Epidermal melanocyte (primary cell): ENCODE measurements around the gene NUDT2.
"Not testable (repeated sequence)": the region's sequence is repeated elsewhere in the genome, so short reads cannot be mapped to it uniquely, and the experiment has no call there.

ENCODE experiments used
- DNase-seq: peaks from one replicate; pipeline ENCODE4 v3.0.0; 2011; ENCODE audit warnings: low spot score; ENCODE audit not compliant: insufficient read length

Gene NUDT2

GRCh38 chr9:34334916-34335315 is 5.5 kb downstream of the NUDT2 start:
- no peak for DNase-seq

- no peak for DNase-seq
These were observed 6.0 kb downstream of the NUDT2 start for GRCh38 chr9:34335376-34335775.

GRCh38 chr9:34337403-34337802 is 8.0 kb downstream of the NUDT2 start:
- no peak for DNase-seq

GRCh38 chr9:34338079-34338478 is 8.7 kb downstream of the NUDT2 start:
- not testable (repeated sequence) for DNase-seq

GRCh38 chr9:34338665-34339385 is 9.5 kb downstream of the NUDT2 start:
- no peak for DNase-seq

DNA sequence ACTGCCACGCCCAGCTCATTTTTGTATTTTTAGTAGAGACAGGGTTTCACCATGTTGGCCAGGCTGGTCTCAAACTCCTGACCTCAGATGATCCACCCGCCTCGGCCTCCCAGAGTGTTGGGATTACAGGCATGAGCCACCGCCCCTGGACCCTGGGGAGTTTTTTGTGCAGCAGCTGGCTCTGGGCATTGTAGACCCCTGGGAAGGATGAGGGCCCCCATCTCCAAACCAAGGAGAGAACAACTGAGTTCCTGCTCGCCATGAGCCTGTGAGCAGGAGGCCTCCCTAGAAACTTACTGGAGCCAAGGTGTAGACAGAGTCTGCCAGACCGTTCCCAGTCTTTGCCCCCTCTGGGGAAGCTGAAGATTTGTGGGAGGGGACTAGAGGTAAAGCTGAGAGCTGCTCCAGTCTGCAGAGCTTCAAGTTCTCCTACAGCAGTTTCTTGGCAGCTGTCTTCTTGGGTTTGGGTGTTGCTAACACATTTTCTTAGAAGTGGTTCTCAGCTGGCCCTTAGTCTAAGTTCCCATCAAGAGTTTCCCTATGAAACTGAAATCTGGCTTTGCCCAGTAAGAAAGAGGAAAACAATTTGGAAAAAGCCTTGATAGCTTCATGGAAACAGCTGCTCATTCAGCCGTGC is 12.4 kb downstream of the NUDT2 start:
- DNase-seq: no peak

- DNase-seq: no peak
These were observed 13.7 kb downstream of the NUDT2 start for GRCh38 chr9:34343090-34343489.

DNA sequence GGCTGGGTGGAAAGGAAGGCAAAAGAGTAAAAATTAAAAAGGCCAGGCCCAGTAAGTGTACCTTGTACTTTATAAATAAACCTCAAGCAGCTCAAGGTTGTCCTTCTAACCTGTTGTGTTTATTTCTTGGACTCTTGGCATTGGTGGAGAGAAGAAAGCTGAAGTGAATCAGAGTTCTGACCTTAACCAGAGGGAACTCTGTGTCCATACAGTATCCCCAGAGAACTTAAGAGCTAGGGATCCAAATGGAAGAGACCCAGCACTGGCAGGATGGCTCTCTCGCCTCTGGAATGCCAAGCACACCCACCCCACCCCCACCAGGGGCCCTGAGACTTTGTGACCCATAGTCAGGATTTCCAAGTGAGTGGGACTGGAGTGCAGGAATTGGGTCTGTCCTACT is 14.2 kb downstream of the NUDT2 start:
- no peak for DNase-seq

GRCh38 chr9:34346873-34347799 is 17.8 kb downstream of the NUDT2 start:
- DNase-seq: no peak

DNA sequence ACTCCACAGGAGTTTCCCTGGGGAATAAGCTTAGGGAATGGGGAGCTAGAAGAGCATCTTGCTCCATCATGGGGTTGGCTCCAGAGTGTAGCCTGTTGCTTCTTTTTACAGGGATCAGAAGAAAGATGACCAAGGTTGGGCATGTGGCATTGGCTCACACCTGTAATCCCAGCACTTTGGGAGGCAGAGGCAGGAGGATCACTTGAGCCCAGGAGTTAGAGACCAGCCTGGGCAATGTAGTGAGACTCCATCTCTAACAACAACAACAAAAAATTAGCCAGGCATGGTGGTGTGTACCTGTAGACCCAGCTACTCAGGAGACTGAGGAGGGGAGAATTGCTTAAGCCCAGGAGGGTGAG is 18.4 kb downstream of the NUDT2 start:
- no peak for DNase-seq

DNA sequence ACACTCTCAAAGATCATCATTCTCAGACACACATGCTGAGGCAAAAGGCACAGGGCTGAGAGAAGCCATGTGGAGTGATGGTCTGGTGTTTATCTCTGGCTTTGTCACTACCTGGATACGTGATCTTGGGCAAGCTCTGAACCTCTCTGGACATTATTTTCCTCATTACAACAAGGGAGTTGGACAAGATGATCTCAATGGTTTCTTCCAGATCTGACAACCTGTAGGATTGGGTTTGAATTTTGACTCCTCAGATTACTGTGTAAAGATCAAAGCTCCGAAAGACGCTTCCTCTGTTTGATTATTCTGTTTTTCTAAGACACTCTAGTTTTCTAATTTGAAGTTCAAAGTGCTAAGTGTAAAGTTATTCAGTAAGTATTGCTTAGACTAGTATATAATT is 20.0 kb downstream of the NUDT2 start:
- no peak for DNase-seq

- not testable (repeated sequence) for DNase-seq
These were observed 22.8 kb downstream of the NUDT2 start for GRCh38 chr9:34352122-34352652.

- not testable (repeated sequence) for DNase-seq
These were observed 23.6 kb downstream of the NUDT2 start for GRCh38 chr9:34352957-34353356.

GRCh38 chr9:34362614-34363214 is 33.3 kb downstream of the NUDT2 start:
- DNase-seq: no peak

GRCh38 chr9:34363619-34364351 is 34.4 kb downstream of the NUDT2 start:
- no peak for DNase-seq

- no peak for DNase-seq
These were observed 35.9 kb downstream of the NUDT2 start for GRCh38 chr9:34365282-34365681.

DNA sequence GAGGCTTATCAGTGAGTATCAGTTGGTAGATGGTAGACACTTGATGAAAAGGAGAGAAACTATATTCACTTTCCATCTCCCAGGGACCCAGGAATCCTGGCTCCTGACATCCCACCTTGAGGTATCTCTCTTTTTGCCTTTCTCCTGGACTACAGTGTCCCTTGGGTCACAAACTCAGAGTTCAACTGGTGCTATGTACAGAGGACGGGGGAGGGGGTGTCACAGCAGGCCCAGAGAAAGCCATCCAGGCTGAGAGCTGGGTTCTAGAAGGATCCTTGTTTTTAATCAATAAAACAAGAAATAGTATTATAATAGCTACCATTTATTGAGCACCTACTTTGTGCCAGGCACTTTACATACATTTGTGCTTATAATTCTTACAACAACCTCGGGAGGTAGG is 37.0 kb downstream of the NUDT2 start:
- no peak for DNase-seq

- DNase-seq: not testable (repeated sequence)
These were observed 38.5 kb downstream of the NUDT2 start for GRCh38 chr9:34367751-34368410.

DNA sequence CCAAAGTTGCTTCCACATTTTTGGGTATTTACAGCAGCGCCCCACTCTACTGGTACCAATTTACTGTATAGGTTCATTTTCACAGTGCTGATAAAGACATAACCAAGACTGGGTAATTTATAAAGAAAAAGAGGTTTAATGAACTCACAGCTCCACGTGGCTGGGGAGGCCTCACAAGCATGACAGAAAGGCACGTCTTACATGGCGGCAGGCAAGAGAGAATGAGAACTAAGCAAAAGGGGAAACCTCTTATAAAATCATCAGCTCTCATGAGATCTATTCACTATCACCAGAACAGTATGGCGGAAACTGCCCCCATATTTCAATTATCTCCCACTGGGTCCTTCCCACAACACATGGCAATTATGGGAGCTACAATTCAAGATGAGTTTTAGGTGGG is 39.4 kb downstream of the NUDT2 start:
- not testable (repeated sequence) for DNase-seq

- DNase-seq: no peak
These were observed 40.3 kb downstream of the NUDT2 start for GRCh38 chr9:34369636-34370035.
